ENCODE data around the gene DMRTA1.
A peak's percentile ranks its signal among the peaks of the same experiment; 100 is the strongest.

The DMRTA1 gene

GRCh38 chr9:22454016-22454415 lies 7.4 kb downstream of the DMRTA1 start:
- H3K27me3 ChIP-seq (replicated peaks): peaks cover 2% of the 10 kb centered on the region
- TF ChIP-seq CTCF (IDR thresholded peaks at IDR 0.05; ENCODE audit: low read depth, low read length, missing control alignments): no peak
- no peak overlapping the region for H3K4me3 ChIP-seq (ENCODE audit: low read depth, low read length)
- DNase-seq: no peak
- H3K36me3 ChIP-seq (replicated peaks): no peaks in the 10 kb centered on the region
- H3K27ac ChIP-seq: no peak overlapping the region
- in situ Hi-C loops (cut with HindIII; ENCODE audit: low pct_ligation_motif_present, low sequenced_read_pairs): no loop called here

- in situ Hi-C loops (cut with HindIII; ENCODE audit: low pct_ligation_motif_present, low sequenced_read_pairs): no loop called here
These were observed 8.6 kb downstream of the DMRTA1 start for GRCh38 chr9:22455181-22455580.

GRCh38 chr9:22457448-22457847 lies 10.8 kb downstream of the DMRTA1 start:
- Histone ChIP-seq H3K36me3 (replicated peaks) (no peaks in the 10 kb centered on the region), H3K27ac (no peak overlapping the region), H3K4me3 (ENCODE audit: low read depth, low read length) (no peak overlapping the region), H3K27me3 (replicated peaks) (no peaks in the 10 kb centered on the region)
- in situ Hi-C loops (cut with HindIII; ENCODE audit: low pct_ligation_motif_present, low sequenced_read_pairs): no loop called here
- no peak for TF ChIP-seq CTCF (IDR thresholded peaks at IDR 0.05; ENCODE audit: low read depth, low read length, missing control alignments)
- DNase-seq: no peak

More at GRCh38 chr9:22455181-22455580, 8.6 kb downstream of the DMRTA1 start:
- Histone ChIP-seq H3K36me3 (replicated peaks) (no peaks in the 10 kb centered on the region), H3K27ac (no peak overlapping the region), H3K4me3 (ENCODE audit: low read depth, low read length) (no peak overlapping the region), H3K27me3 (replicated peaks) (peaks cover 2% of the 10 kb centered on the region)
- TF ChIP-seq CTCF (IDR thresholded peaks at IDR 0.05; ENCODE audit: low read depth, low read length, missing control alignments): no peak
- no peak for DNase-seq

- H3K27ac ChIP-seq: no peak overlapping the region
- no peak overlapping the region for H3K4me3 ChIP-seq (ENCODE audit: low read depth, low read length)
- TF ChIP-seq CTCF (IDR thresholded peaks at IDR 0.05; ENCODE audit: low read depth, low read length, missing control alignments): no peak
- in situ Hi-C loops (cut with HindIII; ENCODE audit: low pct_ligation_motif_present, low sequenced_read_pairs): no loop called here
- DNase-seq: no peak
- H3K36me3 ChIP-seq (replicated peaks): no peaks in the 10 kb centered on the region
- no peaks in the 10 kb centered on the region for H3K27me3 ChIP-seq (replicated peaks)
These were observed 16.6 kb downstream of the DMRTA1 start for GRCh38 chr9:22463205-22463604.

GRCh38 chr9:22469928-22470544 lies 23.4 kb downstream of the DMRTA1 start:
- no peaks in the 10 kb centered on the region for H3K36me3 ChIP-seq (replicated peaks)
- in situ Hi-C loops (cut with HindIII; ENCODE audit: low pct_ligation_motif_present, low sequenced_read_pairs): no loop called here
- peak; percentile 36 for DNase-seq

More at GRCh38 chr9:22469928-22470544, 23.4 kb downstream of the DMRTA1 start:
- no peaks in the 10 kb centered on the region for H3K27me3 ChIP-seq (replicated peaks)
- TF ChIP-seq CTCF (IDR thresholded peaks at IDR 0.05; ENCODE audit: low read depth, low read length, missing control alignments): peak; percentile 74
- H3K27ac ChIP-seq: no peak overlapping the region
- no peak overlapping the region for H3K4me3 ChIP-seq (ENCODE audit: low read depth, low read length)
